Activated CD4-positive, alpha-beta T cell treated with anti-CD3 and anti-CD28 coated beads for 1 hour (primary cell): ENCODE results near the gene RAB3IL1.
A peak's percentile ranks its signal among the peaks of the same experiment; 100 is the strongest.

Experiments
- DNase-seq: peaks from one replicate; pipeline ENCODE4 v3.0.0-alpha.2; 2020

The RAB3IL1 gene

GRCh38 chr11:61952882-61953281, 35.5 kb upstream of the RAB3IL1 start:
- DNase-seq = no peak

- DNase-seq = no peak
These were observed 34.2 kb upstream of the RAB3IL1 start for GRCh38 chr11:61951484-61952135.

- DNase-seq = no peak
These were observed 32.7 kb upstream of the RAB3IL1 start, which contains the start of gene BEST1 for GRCh38 chr11:61950035-61950547. TSS of gene BEST1 (plus strand) at chr11:61950351. CDS start at chr11:61951807, 1,456 bp downstream.

GRCh38 chr11:61949169-61950034, 32.0 kb upstream of the RAB3IL1 start:
- DNase-seq = no peak

- DNase-seq = no peak
These were observed 31.1 kb upstream of the RAB3IL1 start for GRCh38 chr11:61948505-61948904.

- peak; percentile 42 for DNase-seq
These were observed 30.3 kb upstream of the RAB3IL1 start for GRCh38 chr11:61947486-61948210.

- DNase-seq = no peak
These were observed 29.5 kb upstream of the RAB3IL1 start for GRCh38 chr11:61946894-61947293.

GRCh38 chr11:61945191-61945590, 27.8 kb upstream of the RAB3IL1 start:
- no peak for DNase-seq

- no peak for DNase-seq
These were observed 23.1 kb upstream of the RAB3IL1 start for GRCh38 chr11:61940466-61940865.

GRCh38 chr11:61935861-61936260, 18.5 kb upstream of the RAB3IL1 start:
- no peak for DNase-seq

GRCh38 chr11:61930933-61931332, 13.6 kb upstream of the RAB3IL1 start:
- no peak for DNase-seq

- DNase-seq = no peak
These were observed 11.2 kb upstream of the RAB3IL1 start for GRCh38 chr11:61928606-61929005.

GRCh38 chr11:61927501-61927900, 10.1 kb upstream of the RAB3IL1 start:
- DNase-seq = no peak

GRCh38 chr11:61926235-61926634, 8.9 kb upstream of the RAB3IL1 start:
- no peak for DNase-seq

GRCh38 chr11:61925736-61926135, 8.4 kb upstream of the RAB3IL1 start:
- no peak for DNase-seq

- no peak for DNase-seq
These were observed 6.7 kb upstream of the RAB3IL1 start for GRCh38 chr11:61924064-61924455.

- DNase-seq = no peak
These were observed 6.0 kb upstream of the RAB3IL1 start for GRCh38 chr11:61923166-61924063.

GRCh38 chr11:61922539-61922938, 5.2 kb upstream of the RAB3IL1 start:
- DNase-seq = no peak

GRCh38 chr11:61921446-61921845, 4.1 kb upstream of the RAB3IL1 start:
- no peak for DNase-seq

- DNase-seq = no peak
These were observed 2.6 kb upstream of the RAB3IL1 start for GRCh38 chr11:61919705-61920631.
